Activated T-cell treated with anti-CD3 and anti-CD28 coated beads for 4 hours (primary cell): ENCODE measurements around the gene ADAMTS5.

Experiments used
- DNase-seq: peaks from one replicate; pipeline ENCODE4 v3.0.0-alpha.2; 2020

Gene ADAMTS5

DNA sequence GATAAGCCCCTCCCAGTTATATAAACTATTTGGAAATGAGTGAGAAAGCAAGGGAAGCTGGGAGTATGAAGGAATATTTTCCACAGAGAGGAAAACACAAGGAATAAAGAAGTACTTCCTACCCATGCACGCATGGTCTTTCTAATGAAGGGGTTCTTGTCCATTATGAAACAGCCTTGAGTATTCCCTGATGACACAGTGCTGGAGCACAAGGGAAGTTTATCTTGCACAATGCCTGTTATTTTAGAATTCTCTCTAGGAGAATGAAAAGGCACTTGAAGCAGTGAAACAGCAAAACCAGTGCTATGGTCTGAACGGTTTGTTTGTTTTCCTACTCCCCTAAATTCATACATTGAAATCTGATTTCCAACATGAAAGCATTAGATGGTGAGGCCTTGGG is 83.1 kb downstream of the ADAMTS5 start:
- DNase-seq = no peak

DNA sequence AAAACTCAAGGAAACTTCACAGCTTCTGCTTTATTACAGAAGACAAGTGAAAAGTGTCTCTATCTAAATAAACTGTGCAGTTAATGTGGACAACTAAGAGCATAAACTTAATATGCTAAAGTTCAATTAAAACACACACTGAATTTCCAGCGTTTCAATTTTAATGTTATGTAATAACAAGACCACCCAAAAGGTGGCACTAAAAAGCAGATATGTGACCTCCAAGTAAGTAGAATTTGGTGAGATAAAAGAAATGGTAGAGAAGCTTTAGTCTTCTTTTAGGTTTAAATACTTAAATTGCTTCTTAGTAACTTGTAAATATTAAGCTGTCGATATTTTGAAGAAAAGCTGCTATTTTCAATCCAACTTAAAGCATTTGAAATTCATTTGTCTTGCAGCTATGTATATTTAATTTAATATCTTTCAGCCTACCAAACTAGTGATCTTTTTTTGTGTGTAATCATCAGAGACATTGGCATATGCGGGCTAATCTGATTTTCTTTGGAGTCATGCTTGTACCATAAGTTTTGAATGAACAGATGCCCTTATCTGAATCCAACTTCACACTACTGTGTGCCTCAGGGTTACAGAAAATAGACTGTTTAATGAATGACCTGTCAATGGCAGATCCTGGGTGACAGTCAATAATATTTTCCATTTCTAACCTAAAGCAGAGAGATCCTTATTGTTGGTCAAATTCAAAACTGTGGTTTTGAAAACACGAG is 85.2 kb downstream of the ADAMTS5 start:
- no peak for DNase-seq

- DNase-seq = no peak
Measured at GRCh38 chr21:26877018-26877417, 89.9 kb downstream of the ADAMTS5 start.

DNA sequence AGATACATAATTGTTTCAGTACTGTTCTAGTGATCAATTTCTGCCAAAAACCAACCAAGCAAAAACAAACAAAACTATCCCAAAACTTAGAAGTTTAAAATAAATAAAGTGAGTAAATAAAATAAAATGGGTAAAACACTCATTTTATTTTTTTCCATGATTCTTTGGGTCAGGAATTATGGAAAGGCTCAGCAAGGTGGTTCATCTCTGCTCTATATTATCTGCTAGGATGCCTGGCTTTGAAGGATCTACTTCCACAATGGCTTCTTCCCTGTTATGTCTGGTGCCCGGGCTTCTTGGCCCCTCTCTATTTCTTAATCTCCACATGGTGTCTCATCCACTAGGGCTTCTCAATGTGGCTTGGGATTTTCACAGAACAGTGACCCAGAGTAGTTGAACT is 92.5 kb downstream of the ADAMTS5 start:
- DNase-seq = no peak
